Naive thymus-derived CD8-positive, alpha-beta T cell (primary cell): ENCODE measurements around the gene CYP2C8. TPM values are rescaled to one million over a fixed set of nuclear protein-coding genes. Genes with fewer than 3 reads are reported as not detected.

ENCODE experiments used
- ATAC-seq, 2 donors: fragments of 150-1000 bp; cut with Tn5 transposase in 1 of 2; sonication (Bioruptor Pico), chemical (Tn5 transposase) in 1 of 2; 1 replicate in 1 of 2; 2 replicates in 1 of 2; pipeline ENCODE4 v1.10.0; 2021; ENCODE audit warnings: mild to moderate bottlenecking in 2 of 2, moderate library complexity in 2 of 2
- POLR2A ChIA-PET: fragments of 350-600 bp; sonication (Branson Sonifier 250); formaldehyde crosslinking; loops from one replicate; lab custom pipeline; 2021; ENCODE audit warnings: antibody characterized with exemption; lab: Charles Lee
- DNase-seq, 10 donors: peaks; one replicate each; pipeline versions ENCODE4 v3.0.0 to v3.0.0-alpha.2; 2020 to 2022
- H3K27ac Mint-ChIP-seq, 10 donors: one replicate each; pipeline ENCODE4 v1.8.0; 2020 to 2022; ENCODE audit warnings: mild to moderate bottlenecking in 10 of 10, mixed read lengths in 10 of 10, moderate library complexity in 4 of 10, inconsistent platforms in 1 of 10
- H3K27me3 Mint-ChIP-seq, 5 donors: one replicate each; pipeline ENCODE4 v1.8.0; 2021 to 2022; ENCODE audit warnings: mixed read lengths in 5 of 5
- H3K36me3 Mint-ChIP-seq, 3 donors: one replicate each; pipeline ENCODE4 v1.8.0; 2020 to 2022; ENCODE audit warnings: mixed read lengths in 3 of 3, mild to moderate bottlenecking in 2 of 3, inconsistent platforms in 1 of 3
- H3K4me1 Mint-ChIP-seq, 4 donors: one replicate each; pipeline ENCODE4 v1.8.0; 2021 to 2022; ENCODE audit warnings: mixed read lengths in 4 of 4
- H3K4me3 Mint-ChIP-seq, 10 donors: one replicate each; pipeline ENCODE4 v1.8.0; 2020 to 2022; ENCODE audit warnings: mild to moderate bottlenecking in 10 of 10, mixed read lengths in 10 of 10, moderate library complexity in 6 of 10, inconsistent platforms in 1 of 10
- H3K9me3 Mint-ChIP-seq, 9 donors: one replicate each; pipeline ENCODE4 v1.8.0; 2020 to 2022; ENCODE audit warnings: mixed read lengths in 9 of 9, mild to moderate bottlenecking in 3 of 9, inconsistent platforms in 1 of 9, moderate library complexity in 1 of 9
- polyA plus RNA-seq, 3 donors: library from polyadenylated mRNA; unstranded; fragments of 300-500 nt; fragmentation: Illumina TruSeq; gene quantifications; one replicate each; pipeline ENCODE4 v1.2.3, GENCODE V29; 2021
- total RNA-seq, 8 experiments: library from RNA in 2 of 8; stranded (reverse) in 2 of 8; gene quantifications; one replicate each; pipeline ENCODE4 v1.2.3 and lab custom pipeline; 2021 to 2026

CYP2C8 gene
- total and polyA plus RNA-seq, 5 experiments from 2014 or later = 0.38 to 0.80 (median 0.59) TPM; not detected in 1

GRCh38 chr10:95035332-95036295 is 33.7 kb downstream of the CYP2C8 start:
- Mint-ChIP-seq H3K4me3 (no peak overlapping the region), H3K36me3 (no peaks in the 10 kb centered on the region), H3K27me3 (peaks cover 0 to 4% (median 1%) of the 10 kb centered on the region in 5 donors), H3K9me3 (peaks cover 0 to 9% (median 0%) of the 10 kb centered on the region in 9 donors), H3K4me1 (no peaks in the 10 kb centered on the region), H3K27ac (no peak overlapping the region)
- POLR2A ChIA-PET = no interaction called here
- ATAC-seq (no peak), DNase-seq (no peak)

- no peak overlapping the region for H3K27ac Mint-ChIP-seq
- H3K4me3 Mint-ChIP-seq = no peak overlapping the region
- POLR2A ChIA-PET = no interaction called here
- no peaks in the 10 kb centered on the region for H3K36me3 Mint-ChIP-seq
- no peak for ATAC-seq
- no peaks in the 10 kb centered on the region for H3K4me1 Mint-ChIP-seq
- peaks cover 0 to 9% (median 0%) of the 10 kb centered on the region in 9 donors for H3K9me3 Mint-ChIP-seq
- H3K27me3 Mint-ChIP-seq = peaks cover 0 to 6% (median 1%) of the 10 kb centered on the region in 5 donors
- DNase-seq = no peak
Observed at GRCh38 chr10:95034401-95034800, 34.9 kb downstream of the CYP2C8 start.

GRCh38 chr10:95031656-95032055 is 37.6 kb downstream of the CYP2C8 start:
- POLR2A ChIA-PET = no interaction called here
- DNase-seq (no peak), ATAC-seq (no peak)
- peaks cover 0 to 11% (median 3%) of the 10 kb centered on the region in 9 donors for H3K9me3 Mint-ChIP-seq
- no peak overlapping the region for H3K27ac Mint-ChIP-seq
- no peaks in the 10 kb centered on the region for H3K4me1 Mint-ChIP-seq
- H3K4me3 Mint-ChIP-seq = no peak overlapping the region
- peaks cover 0 to 7% (median 0%) of the 10 kb centered on the region in 5 donors for H3K27me3 Mint-ChIP-seq
- H3K36me3 Mint-ChIP-seq = no peaks in the 10 kb centered on the region

GRCh38 chr10:95026461-95026860 is 42.8 kb downstream of the CYP2C8 start:
- no peak for DNase-seq
- POLR2A ChIA-PET = no interaction called here
- H3K4me3 Mint-ChIP-seq = no peak overlapping the region
- no peak for ATAC-seq
- H3K9me3 Mint-ChIP-seq = peaks cover 0 to 14% (median 7%) of the 10 kb centered on the region in 9 donors
- peaks cover 0 to 5% (median 0%) of the 10 kb centered on the region in 3 donors for H3K36me3 Mint-ChIP-seq
- H3K27me3 Mint-ChIP-seq = peaks cover 0 to 9% (median 0%) of the 10 kb centered on the region in 5 donors
- H3K4me1 Mint-ChIP-seq = no peaks in the 10 kb centered on the region
- H3K27ac Mint-ChIP-seq = no peak overlapping the region

GRCh38 chr10:94997741-94998174 is 71.5 kb downstream of the CYP2C8 start:
- H3K27me3 Mint-ChIP-seq = peaks cover 0 to 14% (median 1%) of the 10 kb centered on the region in 5 donors
- POLR2A ChIA-PET = no interaction called here
- DNase-seq (no peak), ATAC-seq (no peak)
- no peak overlapping the region for H3K4me3 Mint-ChIP-seq
- no peaks in the 10 kb centered on the region for H3K36me3 Mint-ChIP-seq
- no peaks in the 10 kb centered on the region for H3K4me1 Mint-ChIP-seq
- peaks cover 0 to 13% (median 5%) of the 10 kb centered on the region in 9 donors for H3K9me3 Mint-ChIP-seq
- no peak overlapping the region for H3K27ac Mint-ChIP-seq

- no peak for ATAC-seq
- Mint-ChIP-seq H3K4me3 (no peak overlapping the region), H3K4me1 (no peaks in the 10 kb centered on the region), H3K36me3 (peaks cover 0 to 12% (median 1%) of the 10 kb centered on the region in 3 donors), H3K9me3 (peaks cover 11 to 34% (median 18%) of the 10 kb centered on the region in 9 donors), H3K27ac (no peak overlapping the region), H3K27me3 (peaks cover 0 to 5% (median 0%) of the 10 kb centered on the region in 5 donors)
- DNase-seq = no peak
- POLR2A ChIA-PET = no interaction called here
Observed at GRCh38 chr10:94992811-94993210, 76.5 kb downstream of the CYP2C8 start.

- POLR2A ChIA-PET = no interaction called here
- Mint-ChIP-seq H3K9me3 (peaks cover 11 to 31% (median 18%) of the 10 kb centered on the region in 9 donors), H3K4me3 (no peak overlapping the region), H3K36me3 (peaks cover 0 to 12% (median 1%) of the 10 kb centered on the region in 3 donors), H3K27ac (no peak overlapping the region), H3K4me1 (no peaks in the 10 kb centered on the region), H3K27me3 (no peaks in the 10 kb centered on the region)
- DNase-seq = no peak
- ATAC-seq = no peak
Observed at GRCh38 chr10:94991243-94991888, 77.9 kb downstream of the CYP2C8 start.

- H3K4me3 Mint-ChIP-seq = no peak overlapping the region
- H3K4me1 Mint-ChIP-seq = no peaks in the 10 kb centered on the region
- no peak for DNase-seq
- no peaks in the 10 kb centered on the region for H3K27me3 Mint-ChIP-seq
- no peak overlapping the region for H3K27ac Mint-ChIP-seq
- peaks cover 11 to 31% (median 18%) of the 10 kb centered on the region in 9 donors for H3K9me3 Mint-ChIP-seq
- H3K36me3 Mint-ChIP-seq = peaks cover 0 to 12% (median 1%) of the 10 kb centered on the region in 3 donors
- POLR2A ChIA-PET = no interaction called here
- ATAC-seq = no peak
Observed at GRCh38 chr10:94989192-94989591, 80.1 kb downstream of the CYP2C8 start.

Other genes with a start within 250 kb of the CYP2C8 start
- gene CYP2C9, start 130.8 kb downstream of the CYP2C8 start, total RNA-seq = not detected
- gene CYP2C9, start 130.8 kb downstream of the CYP2C8 start, polyA plus RNA-seq = not detected
- not detected for gene ACSM6, start 124.7 kb upstream of the CYP2C8 start, total RNA-seq
- gene ACSM6, start 124.7 kb upstream of the CYP2C8 start, polyA plus RNA-seq = not detected
- gene PDLIM1, start 221.5 kb upstream of the CYP2C8 start, total RNA-seq = 1 to 10 TPM; 4.5 TPM
- gene PDLIM1, start 221.5 kb upstream of the CYP2C8 start, polyA plus RNA-seq = 10 to 100 TPM in 1 of 3 donors, 1 to 10 TPM in 1, under 1 TPM in 1; 0.48 to 15.2 (median 1.1) TPM